Esophagus muscularis mucosa (tissue), 3 donors: Measurements from ENCODE around the gene SYT6.

ENCODE experiments used
- CTCF ChIP-seq, 3 experiments: fragments of 200-600 bp in 2 of 3; fragments of 450-650 bp in 1 of 3; sonication (generic) in 2 of 3; IDR thresholded peaks; one replicate each; pipeline ENCODE4 v1.5.1; 2017 to 2019; ENCODE audit warnings: antibody characterized with exemption in 3 of 3, mild to moderate bottlenecking in 2 of 3, moderate library complexity in 1 of 3
- POLR2A ChIP-seq: fragments of 450-650 bp; IDR thresholded peaks from one replicate; pipeline ENCODE4 v1.6.1; 2017; ENCODE audit warnings: antibody characterized with exemption, moderate library complexity, mild to moderate bottlenecking, low read depth

GRCh38 chr1:114154146-114154962 lies 685 bp upstream of the SYT6 start:
- TF ChIP-seq CTCF (IDR thresholded peaks at IDR 0.05) (no peak), POLR2A (no peak)
